Caco-2 (cell line): ENCODE data around the gene PLB1. TPM values are rescaled to one million over a fixed set of nuclear protein-coding genes. Genes with fewer than 3 reads are reported as not detected.
A peak's percentile ranks its signal among the peaks of the same experiment; 100 is the strongest.

Experiments used
- BruUV-seq: library from RNA; stranded (reverse); fragments of 400-500 nt; replicated peaks from 2 replicates; lab custom pipeline; 2021; lab: Mats Ljungman, UMichigan
- CTCF ChIA-PET: fragments of 300-600 bp; sonication (Branson Sonifier 250); formaldehyde crosslinking; loops from one replicate; lab custom pipeline; 2022; ENCODE audit warnings: antibody characterized with exemption; lab: Charles Lee
- POLR2A ChIA-PET: fragments of 300-600 bp; sonication (Branson Sonifier 250); formaldehyde crosslinking; loops from one replicate; lab custom pipeline; 2022; ENCODE audit warnings: antibody characterized with exemption; lab: Charles Lee
- DNase-seq, 2 experiments: peaks; one replicate each; pipeline versions ENCODE4 v3.0.0 to v3.0.0-alpha.2; 2020 to 2022
- H3K27me3 ChIP-seq: replicated peaks from 2 replicates; pipeline ENCODE4 v1.6.0; 2011; ENCODE audit warnings: low read length; ENCODE audit not compliant: control insufficient read depth, insufficient read depth
- H3K36me3 ChIP-seq: 2 replicates; pipeline ENCODE4 v1.5.1; 2011; ENCODE audit warnings: low read length; ENCODE audit not compliant: control insufficient read depth, insufficient read depth
- H3K4me1 ChIP-seq: fragments of 250-450 bp; sonication (Bioruptor Pico); 2 replicates; pipeline ENCODE4 v1.5.1; 2020; ENCODE audit warnings: mild to moderate bottlenecking
- H3K4me3 ChIP-seq: 2 replicates; pipeline ENCODE4 v1.5.1; 2011; ENCODE audit warnings: low read depth, mild to moderate bottlenecking, control low read depth, low read length
- H3K9me3 ChIP-seq: fragments of 250-450 bp; sonication (Bioruptor Pico); 2 replicates; pipeline ENCODE4 v1.5.1; 2020; ENCODE audit warnings: mild to moderate bottlenecking, moderate library complexity
- H3K27ac Mint-ChIP-seq: one replicate; pipeline ENCODE4 v1.8.0; 2022; ENCODE audit warnings: mixed read lengths; ENCODE audit not compliant: unreplicated experiment
- H3K27me3 Mint-ChIP-seq: one replicate; pipeline ENCODE4 v1.8.0; 2022; ENCODE audit warnings: mixed read lengths; ENCODE audit not compliant: insufficient read depth, unreplicated experiment
- H3K36me3 Mint-ChIP-seq: one replicate; pipeline ENCODE4 v1.8.0; 2022; ENCODE audit warnings: mild to moderate bottlenecking, mixed read lengths; ENCODE audit not compliant: insufficient read depth, unreplicated experiment
- H3K4me1 Mint-ChIP-seq: one replicate; pipeline ENCODE4 v1.8.0; 2022; ENCODE audit warnings: low read depth, mixed read lengths; ENCODE audit not compliant: unreplicated experiment
- H3K4me3 Mint-ChIP-seq: one replicate; pipeline ENCODE4 v1.8.0; 2022; ENCODE audit warnings: mild to moderate bottlenecking, moderate library complexity, mixed read lengths; ENCODE audit not compliant: unreplicated experiment
- H3K9me3 Mint-ChIP-seq: one replicate; pipeline ENCODE4 v1.8.0; 2022; ENCODE audit warnings: mixed read lengths; ENCODE audit not compliant: unreplicated experiment
- CTCF ChIP-seq, 2 experiments: fragments of 200-600 bp in 1 of 2; IDR thresholded peaks; 1 replicate in 1 of 2; 2 replicates in 1 of 2; pipeline versions ENCODE4 v1.5.1 to v1.8.0; 2011 to 2022; ENCODE audit warnings: antibody characterized with exemption in 1 of 2, control low read depth in 1 of 2, inconsistent platforms in 1 of 2, low read depth in 1 of 2, low read length in 1 of 2, mild to moderate bottlenecking in 1 of 2, moderate library complexity in 1 of 2; ENCODE audit not compliant: insufficient read depth in 1 of 2, severe bottlenecking in 1 of 2, unreplicated experiment in 1 of 2
- intact Hi-C: fragments of 100-400 bp; cut with micrococcal nuclease; formaldehyde crosslinking; loops from one replicate; pipeline ENCODE4 v1.10.0; 2022; ENCODE audit not compliant: unreplicated experiment
- total RNA-seq: library from RNA; stranded (reverse); gene quantifications from 2 replicates; pipeline ENCODE4 v1.2.3, GENCODE V29; 2022

The PLB1 gene
- total RNA-seq, 1 experiment from 2014 or later, result 2.8 TPM

DNA sequence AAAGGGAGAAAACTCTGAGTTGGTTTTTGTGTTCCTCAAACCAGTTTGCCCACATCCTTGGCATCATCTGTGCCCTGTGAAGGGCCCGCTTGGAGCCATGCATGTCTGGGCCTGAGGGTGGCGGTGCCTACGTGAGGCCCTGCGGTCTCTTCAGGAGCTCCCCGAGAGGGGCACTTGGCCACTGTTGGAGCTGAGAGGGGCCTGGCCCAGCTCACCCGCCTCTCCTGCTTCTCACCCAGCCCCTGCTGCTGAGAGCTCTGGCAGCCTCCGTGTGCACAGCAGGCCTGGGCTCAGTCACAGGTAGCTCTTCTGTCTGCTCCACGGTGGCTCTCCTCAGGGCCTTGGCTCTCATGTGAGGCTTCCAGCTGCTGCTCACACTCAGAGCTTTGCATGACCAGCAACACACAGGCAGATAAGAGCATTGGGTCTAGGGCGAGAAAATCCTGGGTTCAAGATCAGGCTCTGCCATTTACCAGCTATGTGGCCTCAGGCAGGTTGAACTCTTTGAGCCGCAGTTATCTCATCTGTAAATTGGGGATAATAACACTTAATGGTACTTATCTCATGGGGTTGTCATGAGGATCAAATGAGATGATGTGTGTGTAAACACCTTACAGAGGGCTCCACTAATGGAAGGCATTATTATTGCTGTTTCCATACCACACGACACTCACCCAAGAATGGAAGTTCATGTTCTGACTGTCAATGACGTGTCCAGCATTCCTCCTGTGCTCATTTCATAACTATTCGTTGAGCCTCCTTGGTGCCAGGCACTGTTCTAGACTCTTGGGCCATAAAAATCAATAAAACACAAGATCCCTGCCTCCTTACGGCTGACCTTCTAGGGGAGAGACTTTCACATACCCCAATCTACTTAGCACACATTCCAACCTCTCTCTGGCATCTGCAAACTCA lies 41.6 kb upstream of the PLB1 start:
- no TSS peak for BruUV-seq
- no peak overlapping the region for H3K4me3 ChIP-seq
- intact Hi-C loops, result loop anchor here (5.0 kb wide), 1 partner anchor 647 kb away; no protein-coding TSS in a partner anchor
- peak in 1 of 2 experiments; percentile 38 for DNase-seq
- no peaks in the 10 kb centered on the region for H3K27me3 ChIP-seq
- Mint-ChIP-seq H3K4me3 (no peak overlapping the region), H3K9me3 (no peaks in the 10 kb centered on the region), H3K27me3 (no peaks in the 10 kb centered on the region), H3K4me1 (peaks cover 11% of the 10 kb centered on the region), H3K36me3 (no peaks in the 10 kb centered on the region), H3K27ac (no peak overlapping the region)
- TF ChIP-seq CTCF (IDR thresholded peaks at IDR 0.05; ENCODE audit: insufficient read depth in 1 of 2, low read depth in 1 of 2, low read length in 1 of 2, severe bottlenecking in 1 of 2, unreplicated experiment in 1 of 2), result no peak
- no peaks in the 10 kb centered on the region; the same call in 1 of the 2 replicates for H3K36me3 ChIP-seq
- CTCF ChIA-PET, result interaction anchor here (0.6 to 0.8 kb wide), 2 partner anchors 71 to 110 kb away, joined by 3 to 5 read pairs; no protein-coding TSS in a partner anchor
- POLR2A ChIA-PET, result no interaction called here
- no peaks in the 10 kb centered on the region for H3K9me3 ChIP-seq
- H3K4me1 ChIP-seq, result 0 out of 2 replicates have a peak, but pooled peaks cover 4% of the 10 kb centered on the region

GRCh38 chr2:28457237-28457636 lies 38.6 kb upstream of the PLB1 start:
- POLR2A ChIA-PET, result no interaction called here
- no peaks in the 10 kb centered on the region for H3K4me1 Mint-ChIP-seq
- DNase-seq, result peak in 1 of 2 experiments; percentile 28
- CTCF ChIA-PET, result no interaction called here
- Histone ChIP-seq H3K4me1 (no peaks in the 10 kb centered on the region), H3K27me3 (no peaks in the 10 kb centered on the region), H3K4me3 (no peak overlapping the region), H3K9me3 (peaks cover 4% of the 10 kb centered on the region), H3K36me3 (no peaks in the 10 kb centered on the region; the same call in 1 of the 2 replicates)
- no peak overlapping the region for H3K27ac Mint-ChIP-seq
- H3K4me3 Mint-ChIP-seq, result no peak overlapping the region
- H3K36me3 Mint-ChIP-seq, result no peaks in the 10 kb centered on the region
- no peak for TF ChIP-seq CTCF (IDR thresholded peaks at IDR 0.05; ENCODE audit: insufficient read depth in 1 of 2, low read depth in 1 of 2, low read length in 1 of 2, severe bottlenecking in 1 of 2, unreplicated experiment in 1 of 2)
- no TSS peak for BruUV-seq
- intact Hi-C loops, result no loop called here
- peaks cover 14% of the 10 kb centered on the region for H3K9me3 Mint-ChIP-seq
- no peaks in the 10 kb centered on the region for H3K27me3 Mint-ChIP-seq

DNA sequence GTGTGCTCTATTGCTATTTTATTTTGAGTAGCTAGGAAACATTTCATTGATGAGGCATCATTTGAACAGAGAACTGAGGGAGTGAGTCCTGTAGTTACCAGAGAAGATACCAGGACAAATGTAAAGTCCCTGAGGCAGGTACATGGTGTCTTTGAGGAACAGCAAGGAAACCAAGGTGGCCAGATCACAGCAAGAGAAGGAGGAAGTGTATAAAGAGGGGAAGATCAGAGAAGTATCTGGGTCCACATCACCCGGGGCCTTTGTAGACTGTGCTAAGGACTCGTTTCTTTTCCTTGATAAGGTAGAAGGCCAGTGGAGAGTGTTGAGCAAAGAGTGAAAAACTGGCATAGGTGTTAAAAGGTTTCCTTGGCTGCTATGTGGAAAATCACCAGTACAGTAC lies 34.8 kb upstream of the PLB1 start:
- TF ChIP-seq CTCF (IDR thresholded peaks at IDR 0.05; ENCODE audit: insufficient read depth in 1 of 2, low read depth in 1 of 2, low read length in 1 of 2, severe bottlenecking in 1 of 2, unreplicated experiment in 1 of 2), result no peak
- POLR2A ChIA-PET, result no interaction called here
- Mint-ChIP-seq H3K36me3 (no peaks in the 10 kb centered on the region), H3K27me3 (no peaks in the 10 kb centered on the region), H3K9me3 (peaks cover 31% of the 10 kb centered on the region), H3K4me1 (peaks cover 8% of the 10 kb centered on the region), H3K4me3 (no peak overlapping the region), H3K27ac (no peak overlapping the region)
- CTCF ChIA-PET, result no interaction called here
- BruUV-seq, result no TSS peak
- H3K4me3 ChIP-seq, result no peak overlapping the region
- H3K4me1 ChIP-seq, result peaks cover 10% of the 10 kb centered on the region; the same call in 1 of the 2 replicates
- intact Hi-C loops, result loop anchor here (10.0 kb wide), 1 partner anchor 84 kb away; no protein-coding TSS in a partner anchor
- peaks cover 9% of the 10 kb centered on the region for H3K9me3 ChIP-seq
- DNase-seq, result no peak
- no peaks in the 10 kb centered on the region; the same call in 1 of the 2 replicates for H3K36me3 ChIP-seq
- H3K27me3 ChIP-seq, result no peaks in the 10 kb centered on the region
